HFFc6 (cell line): Measurements from ENCODE around the gene C17orf67. TPM values are rescaled to one million over a fixed set of nuclear protein-coding genes. Genes with fewer than 3 reads are reported as not detected.

Source experiments
- DNase-seq: peaks from one replicate; pipeline ENCODE4 v3.0.0-alpha.2; 2018
- H3K27ac Mint-ChIP-seq: 2 replicates; pipeline ENCODE4 v1.8.0; 2020; ENCODE audit warnings: mild to moderate bottlenecking, mixed read lengths
- H3K27me3 Mint-ChIP-seq: 2 replicates; pipeline ENCODE4 v1.8.0; 2021; ENCODE audit warnings: mild to moderate bottlenecking, moderate library complexity, mixed read lengths; ENCODE audit not compliant: insufficient read depth
- H3K36me3 Mint-ChIP-seq: 2 replicates; pipeline ENCODE4 v1.8.0; 2021; ENCODE audit warnings: low read depth, mixed read lengths
- H3K4me1 Mint-ChIP-seq: 2 replicates; pipeline ENCODE4 v1.8.0; 2020; ENCODE audit warnings: low read depth, mixed read lengths
- H3K4me3 Mint-ChIP-seq: 2 replicates; pipeline ENCODE4 v1.8.0; 2020; ENCODE audit warnings: mild to moderate bottlenecking, moderate library complexity, mixed read lengths
- H3K9me3 Mint-ChIP-seq: 2 replicates; pipeline ENCODE4 v1.8.0; 2020; ENCODE audit warnings: mild to moderate bottlenecking, mixed read lengths
- total RNA-seq, 6 experiments: library from RNA; stranded (reverse); fragmentation: NEBNext Ultra II Directional; extraction: Animal tissue kit (Norgen Biotek cat#: 25700); gene quantifications; 2 replicates in 1 of 6; 3 replicates in 5 of 6; pipeline ENCODE4 v1.2.3, GENCODE V29; 2021
- TF ChIP-seq, protein P1 (sequence below): fragments of 200-600 bp; sonication (generic); IDR thresholded peaks from 2 replicates; pipeline ENCODE4 v1.5.0; 2021; ENCODE audit warnings: antibody characterized with exemption, mild to moderate bottlenecking

The C17orf67 gene
- total RNA-seq, 6 experiments from 2014 or later: 1.5 to 2.3 (median 1.9) TPM

GRCh38 chr17:56751145-56751738, 82.5 kb downstream of the C17orf67 start:
- TF ChIP-seq, protein P1, sequence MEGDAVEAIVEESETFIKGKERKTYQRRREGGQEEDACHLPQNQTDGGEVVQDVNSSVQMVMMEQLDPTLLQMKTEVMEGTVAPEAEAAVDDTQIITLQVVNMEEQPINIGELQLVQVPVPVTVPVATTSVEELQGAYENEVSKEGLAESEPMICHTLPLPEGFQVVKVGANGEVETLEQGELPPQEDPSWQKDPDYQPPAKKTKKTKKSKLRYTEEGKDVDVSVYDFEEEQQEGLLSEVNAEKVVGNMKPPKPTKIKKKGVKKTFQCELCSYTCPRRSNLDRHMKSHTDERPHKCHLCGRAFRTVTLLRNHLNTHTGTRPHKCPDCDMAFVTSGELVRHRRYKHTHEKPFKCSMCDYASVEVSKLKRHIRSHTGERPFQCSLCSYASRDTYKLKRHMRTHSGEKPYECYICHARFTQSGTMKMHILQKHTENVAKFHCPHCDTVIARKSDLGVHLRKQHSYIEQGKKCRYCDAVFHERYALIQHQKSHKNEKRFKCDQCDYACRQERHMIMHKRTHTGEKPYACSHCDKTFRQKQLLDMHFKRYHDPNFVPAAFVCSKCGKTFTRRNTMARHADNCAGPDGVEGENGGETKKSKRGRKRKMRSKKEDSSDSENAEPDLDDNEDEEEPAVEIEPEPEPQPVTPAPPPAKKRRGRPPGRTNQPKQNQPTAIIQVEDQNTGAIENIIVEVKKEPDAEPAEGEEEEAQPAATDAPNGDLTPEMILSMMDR: peak; percentile 52; the same call in 1 of the 2 replicates
- peak; percentile 22 for DNase-seq
- Mint-ChIP-seq H3K9me3 (no peaks in the 10 kb centered on the region), H3K4me1 (peaks cover 59% of the 10 kb centered on the region), H3K27ac (peak overlapping the region; percentile 71; the same call in 1 of the 2 replicates), H3K36me3 (no peaks in the 10 kb centered on the region), H3K27me3 (peaks cover 2% of the 10 kb centered on the region; the same call in 1 of the 2 replicates), H3K4me3 (peak overlapping the region; percentile 12; the same call in 1 of the 2 replicates)

- H3K27ac Mint-ChIP-seq: no peak overlapping the region
- peaks cover 18% of the 10 kb centered on the region for H3K4me1 Mint-ChIP-seq
- H3K9me3 Mint-ChIP-seq: no peaks in the 10 kb centered on the region; the same call in 1 of the 2 replicates
- H3K36me3 Mint-ChIP-seq: 0 out of 2 replicates have a peak, but pooled peaks cover 5% of the 10 kb centered on the region
- no peak for DNase-seq
- H3K27me3 Mint-ChIP-seq: no peaks in the 10 kb centered on the region; the same call in 1 of the 2 replicates
- TF ChIP-seq, protein P1: no peak
- no peak overlapping the region for H3K4me3 Mint-ChIP-seq
These were observed 89.0 kb downstream of the C17orf67 start for GRCh38 chr17:56744721-56745120.

GRCh38 chr17:56742601-56743000, 91.1 kb downstream of the C17orf67 start:
- Mint-ChIP-seq H3K9me3 (no peaks in the 10 kb centered on the region; the same call in 1 of the 2 replicates), H3K27ac (no peak overlapping the region), H3K27me3 (no peaks in the 10 kb centered on the region; the same call in 1 of the 2 replicates), H3K36me3 (0 out of 2 replicates have a peak, but pooled peaks cover 5% of the 10 kb centered on the region), H3K4me1 (peaks cover 27% of the 10 kb centered on the region), H3K4me3 (no peak overlapping the region)
- DNase-seq: no peak
- TF ChIP-seq, protein P1: no peak

Other genes starting within 250 kb of the C17orf67 start
- gene NOG, start 240.2 kb downstream of the C17orf67 start, total RNA-seq: 10 to 100 TPM; 18.3 to 21.2 (median 19.4) TPM
- 1 to 10 TPM; 5.9 to 9.3 (median 7.6) TPM for gene DGKE, start 231 bp upstream of the C17orf67 start, total RNA-seq
- gene TRIM25, start 80.1 kb upstream of the C17orf67 start, total RNA-seq: 10 to 100 TPM; 38.8 to 43.7 (median 41.4) TPM
- 10 to 100 TPM; 13.6 to 16.4 (median 16.2) TPM for gene COIL, start 127.1 kb upstream of the C17orf67 start, total RNA-seq
- gene SCPEP1, start 144.2 kb upstream of the C17orf67 start, total RNA-seq: 10 to 100 TPM; 37.4 to 42.5 (median 39.7) TPM